ENCODE results near the gene GMCL2. TPM values are rescaled to one million over a fixed set of nuclear protein-coding genes. Genes with fewer than 3 reads are reported as not detected.

Gene GMCL2
- total RNA-seq, 1 experiment from 2014 or later, result not detected

DNA sequence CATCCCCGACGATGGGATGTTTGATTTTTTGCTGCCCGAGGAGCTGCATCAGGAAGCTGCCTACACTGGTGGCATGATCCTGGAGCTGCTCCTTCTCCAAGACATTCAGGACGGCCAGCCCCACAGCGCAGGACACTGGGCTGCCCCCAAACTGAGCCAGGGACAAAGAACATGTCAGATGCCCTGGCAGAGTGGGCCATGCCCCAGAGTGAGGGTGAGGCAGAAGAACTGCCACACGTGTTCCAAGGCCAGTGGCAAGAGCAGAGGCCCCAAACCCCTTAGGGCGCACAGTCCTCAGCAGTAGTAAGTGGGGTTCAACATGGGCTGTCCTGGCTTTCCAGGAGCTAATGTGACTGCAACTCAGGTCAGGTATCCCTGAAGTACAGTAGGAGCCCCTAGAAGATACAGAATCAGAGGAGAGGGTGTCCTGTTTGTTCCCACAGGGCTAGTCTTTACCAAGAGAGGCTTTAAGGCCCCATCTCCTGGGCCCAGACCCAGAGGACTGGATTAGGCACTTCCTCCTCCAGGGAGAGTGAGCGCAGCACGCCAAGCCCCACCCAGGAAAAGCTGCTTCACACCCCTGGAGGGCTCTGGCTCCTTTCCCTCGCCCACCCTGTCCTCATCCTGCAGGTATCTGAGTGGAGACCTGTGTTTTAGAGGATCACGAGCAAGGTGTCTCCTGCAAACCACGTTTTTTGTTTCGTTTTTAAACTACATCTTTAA, 28.3 kb upstream of the GMCL2 start:
- Histone ChIP-seq H3K27me3 (ENCODE audit: insufficient read depth, low read length) (no peaks in the 10 kb centered on the region), H3K4me1 (ENCODE audit: control insufficient read depth in 1 of 2, insufficient read depth in 2 of 2, low read length in 2 of 2) (peaks cover 3 to 14% of the 10 kb centered on the region in 2 experiments; a peak in 3 of 4 replicates), H3K9me3 (ENCODE audit: control insufficient read depth in 1 of 2, insufficient read depth in 1 of 2, low read depth in 1 of 2, low read length in 2 of 2) (no peaks in the 10 kb centered on the region), H3K36me3 (ENCODE audit: control insufficient read depth in 1 of 2, insufficient read depth in 2 of 2, low read length in 2 of 2) (peaks cover 34 to 55% of the 10 kb centered on the region in 2 experiments; a peak in 3 of 4 replicates), H3K9me2 (ENCODE audit: insufficient read depth) (no peaks in the 10 kb centered on the region), H4K20me1 (ENCODE audit: insufficient read depth) (peaks cover 6% of the 10 kb centered on the region; the same call in 1 of the 2 replicates), H2AFZ (ENCODE audit: low read depth, low read length, poor library complexity, severe bottlenecking) (no peak overlapping the region), H3K4me2 (ENCODE audit: low read length) (no peak overlapping the region), H3K4me3 (replicated peaks in 1 of 2; ENCODE audit: low read depth in 1 of 2, low read length in 2 of 2) (no peak overlapping the region), H3K9ac (ENCODE audit: low read length) (no peak overlapping the region), H3K27ac (ENCODE audit: low read depth, low read length) (no peak overlapping the region), H3K79me2 (ENCODE audit: insufficient read depth, low read length) (peaks cover 22% of the 10 kb centered on the region; the same call in 1 of the 2 replicates)
- no peak for DNase-seq (ENCODE audit: low read depth, low spot score)
- CTCF ChIA-PET, result interaction anchor here (1.9 kb wide), 1 partner anchor 20 kb away, joined by 4 read pairs; no protein-coding TSS in a partner anchor
- no peak for ATAC-seq
- intact Hi-C loops (cut with micrococcal nuclease), result no loop called here
- TF ChIP-seq EGR1 (IDR thresholded peaks at IDR 0.05; ENCODE audit: low read depth) (no peak), CBX3 (IDR thresholded peaks at IDR 0.05; ENCODE audit: low read depth) (no peak), ELF1 (IDR thresholded peaks at IDR 0.05; ENCODE audit: borderline replicate concordance, low read depth) (no peak), EZH2 (IDR thresholded peaks at IDR 0.05) (no peak)
- TF ChIP-seq, protein P1, sequence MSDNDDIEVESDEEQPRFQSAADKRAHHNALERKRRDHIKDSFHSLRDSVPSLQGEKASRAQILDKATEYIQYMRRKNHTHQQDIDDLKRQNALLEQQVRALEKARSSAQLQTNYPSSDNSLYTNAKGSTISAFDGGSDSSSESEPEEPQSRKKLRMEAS (IDR thresholded peaks at IDR 0.05), result no peak
- TF ChIP-seq, protein P2, sequence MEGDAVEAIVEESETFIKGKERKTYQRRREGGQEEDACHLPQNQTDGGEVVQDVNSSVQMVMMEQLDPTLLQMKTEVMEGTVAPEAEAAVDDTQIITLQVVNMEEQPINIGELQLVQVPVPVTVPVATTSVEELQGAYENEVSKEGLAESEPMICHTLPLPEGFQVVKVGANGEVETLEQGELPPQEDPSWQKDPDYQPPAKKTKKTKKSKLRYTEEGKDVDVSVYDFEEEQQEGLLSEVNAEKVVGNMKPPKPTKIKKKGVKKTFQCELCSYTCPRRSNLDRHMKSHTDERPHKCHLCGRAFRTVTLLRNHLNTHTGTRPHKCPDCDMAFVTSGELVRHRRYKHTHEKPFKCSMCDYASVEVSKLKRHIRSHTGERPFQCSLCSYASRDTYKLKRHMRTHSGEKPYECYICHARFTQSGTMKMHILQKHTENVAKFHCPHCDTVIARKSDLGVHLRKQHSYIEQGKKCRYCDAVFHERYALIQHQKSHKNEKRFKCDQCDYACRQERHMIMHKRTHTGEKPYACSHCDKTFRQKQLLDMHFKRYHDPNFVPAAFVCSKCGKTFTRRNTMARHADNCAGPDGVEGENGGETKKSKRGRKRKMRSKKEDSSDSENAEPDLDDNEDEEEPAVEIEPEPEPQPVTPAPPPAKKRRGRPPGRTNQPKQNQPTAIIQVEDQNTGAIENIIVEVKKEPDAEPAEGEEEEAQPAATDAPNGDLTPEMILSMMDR (IDR thresholded peaks at IDR 0.05 in 2 of 3, conservative IDR thresholded peaks at IDR 0.05 in 1 of 3; ENCODE audit: borderline replicate concordance in 1 of 3, insufficient read depth in 1 of 3, low read depth in 2 of 3, low read length in 2 of 3), result no peak
- RAD21 ChIA-PET (ENCODE audit: low non-redundant PET in 1 of 2, low total read pairs in 2 of 2, uncharacterized antibody in 2 of 2, unreplicated experiment in 2 of 2), result no interaction called here
- POLR2A ChIA-PET, result no interaction called here
- no TSS peak for BruUV-seq (replicated peaks)
